Lower leg skin (tissue), 3 donors: ENCODE results near the gene DCAF17.

Source experiments
- CTCF ChIP-seq, 3 donors: fragments of 450-650 bp; IDR thresholded peaks; one replicate each; pipeline ENCODE4 v1.5.1; 2016; ENCODE audit warnings: antibody characterized with exemption in 3 of 3, mild to moderate bottlenecking in 3 of 3, moderate library complexity in 2 of 3
- POLR2A ChIP-seq, 2 donors: fragments of 450-650 bp; IDR thresholded peaks; one replicate each; pipeline ENCODE4 v1.6.1; 2016 to 2017; ENCODE audit warnings: antibody characterized with exemption in 2 of 2, mild to moderate bottlenecking in 1 of 2, moderate library complexity in 1 of 2

- TF ChIP-seq CTCF (IDR thresholded peaks at IDR 0.05) (no peak), POLR2A (IDR thresholded peaks at IDR 0.05) (no peak)
Observed at GRCh38 chr2:171401947-171402346, 32.1 kb upstream of the DCAF17 start.
